C4-2B (cell line): Measurements from ENCODE around the gene NUTM1.

Experiments used
- ZFX ChIP-seq: fragments of 450-650 bp; IDR thresholded peaks from 2 replicates; pipeline ENCODE4 v1.6.1; 2017
- TF ChIP-seq, protein P1 (sequence below): fragments of 450-650 bp; conservative IDR thresholded peaks from 2 replicates; pipeline ENCODE4 v1.5.1; 2017; ENCODE audit warnings: mild to moderate bottlenecking

DNA sequence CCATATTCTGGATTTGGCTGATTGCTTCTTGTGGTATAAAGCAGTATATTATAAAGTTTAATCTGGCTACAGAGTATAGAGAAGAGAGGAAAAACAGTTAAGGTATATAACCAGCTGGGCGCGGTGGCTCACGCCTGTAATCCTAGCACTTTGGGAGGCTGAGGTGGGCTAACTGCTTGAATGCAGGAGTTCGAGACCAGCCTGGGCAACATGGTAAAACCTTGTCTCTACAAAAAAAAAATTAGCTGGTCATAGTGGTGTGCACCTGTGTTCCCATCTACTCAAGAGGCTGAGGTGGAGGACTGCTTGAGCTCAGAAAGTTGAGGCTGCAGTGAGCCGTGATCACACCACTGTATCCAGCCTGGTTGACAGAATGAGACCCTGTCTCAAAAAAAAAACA lies 12.8 kb upstream of the NUTM1 start:
- TF ChIP-seq, protein P1, sequence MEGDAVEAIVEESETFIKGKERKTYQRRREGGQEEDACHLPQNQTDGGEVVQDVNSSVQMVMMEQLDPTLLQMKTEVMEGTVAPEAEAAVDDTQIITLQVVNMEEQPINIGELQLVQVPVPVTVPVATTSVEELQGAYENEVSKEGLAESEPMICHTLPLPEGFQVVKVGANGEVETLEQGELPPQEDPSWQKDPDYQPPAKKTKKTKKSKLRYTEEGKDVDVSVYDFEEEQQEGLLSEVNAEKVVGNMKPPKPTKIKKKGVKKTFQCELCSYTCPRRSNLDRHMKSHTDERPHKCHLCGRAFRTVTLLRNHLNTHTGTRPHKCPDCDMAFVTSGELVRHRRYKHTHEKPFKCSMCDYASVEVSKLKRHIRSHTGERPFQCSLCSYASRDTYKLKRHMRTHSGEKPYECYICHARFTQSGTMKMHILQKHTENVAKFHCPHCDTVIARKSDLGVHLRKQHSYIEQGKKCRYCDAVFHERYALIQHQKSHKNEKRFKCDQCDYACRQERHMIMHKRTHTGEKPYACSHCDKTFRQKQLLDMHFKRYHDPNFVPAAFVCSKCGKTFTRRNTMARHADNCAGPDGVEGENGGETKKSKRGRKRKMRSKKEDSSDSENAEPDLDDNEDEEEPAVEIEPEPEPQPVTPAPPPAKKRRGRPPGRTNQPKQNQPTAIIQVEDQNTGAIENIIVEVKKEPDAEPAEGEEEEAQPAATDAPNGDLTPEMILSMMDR, result no peak
- TF ChIP-seq ZFX, result no peak
